Regular cardiac myocyte (primary cell): ENCODE results near the gene DMAC2L. TPM values are rescaled to one million over a fixed set of nuclear protein-coding genes. Genes with fewer than 3 reads are reported as not detected.

Source experiments
- total RNA-seq: library from RNA; depleted of rRNA; stranded (reverse); fragments of >200 nt; gene quantifications from 2 replicates; pipeline ENCODE4 v1.2.3, GENCODE V29; 2014

Gene DMAC2L
- total RNA-seq: 2.3 and 5.2 TPM in 2 replicates

GRCh38 chr14:50311972-50312733, at the start of gene DMAC2L, which contains the start of gene L2HGDH:
DMAC2L (plus strand) TSS chr14:50312324; CDS start chr14:50321488, 9,164 bp downstream.
L2HGDH (minus strand) TSS chr14:50312229; CDS start chr14:50312150, 79 bp downstream.

Other genes starting within 250 kb of the DMAC2L start
- gene VCPKMT, start 195.8 kb upstream of the DMAC2L start, total RNA-seq: 4.4 and 6.8 TPM in 2 replicates
- gene SOS2, start 80.7 kb upstream of the DMAC2L start, total RNA-seq: 15.5 and 20.6 TPM in 2 replicates
- gene L2HGDH, start 95 bp upstream of the DMAC2L start, total RNA-seq: 5.4 and 6.1 TPM in 2 replicates
- gene CDKL1, start 84.6 kb downstream of the DMAC2L start, total RNA-seq: 2.9 and 5.4 TPM in 2 replicates
- 76.1 and 80.3 TPM in 2 replicates for gene MAP4K5, start 220.2 kb downstream of the DMAC2L start, total RNA-seq
- 1.7 and 8.5 TPM in 2 replicates for gene ATL1, start 247.8 kb downstream of the DMAC2L start, total RNA-seq